Stimulated activated CD8-positive, alpha-beta memory T cell treated with anti-CD3 and anti-CD28 coated beads, Interleukin-2, amount 100 ng/mL, for 48 hours (primary cell): ENCODE results near the gene SAPCD2.
A peak's percentile ranks its signal among the peaks of the same experiment; 100 is the strongest.

Experiments
- DNase-seq, 2 donors: peaks; one replicate each; pipeline ENCODE4 v3.0.0-alpha.2; 2020; ENCODE audit warnings: low read depth in 2 of 2

The SAPCD2 gene

GRCh38 chr9:137031904-137032640 lies 38.3 kb downstream of the SAPCD2 start, which contains the start of gene FUT7:
TSS of gene FUT7 (minus strand) at chr9:137032088. CDS start at chr9:137031991, 97 bp downstream.
- DNase-seq, result peak in 1 of 2 donors; percentile 35

- peak; percentile 40 to 44 for DNase-seq
These were observed 39.5 kb downstream of the SAPCD2 start for GRCh38 chr9:137030538-137031527.

GRCh38 chr9:137030006-137030405 lies 40.4 kb downstream of the SAPCD2 start:
- no peak for DNase-seq

- DNase-seq, result peak; percentile 71 to 79
These were observed 41.1 kb downstream of the SAPCD2 start for GRCh38 chr9:137029058-137029936.

GRCh38 chr9:137028263-137029057 lies 41.9 kb downstream of the SAPCD2 start:
- DNase-seq, result peak; percentile 52 to 57

GRCh38 chr9:137027369-137028262 lies 42.7 kb downstream of the SAPCD2 start, which contains the start of gene ABCA2:
TSS of gene ABCA2 (minus strand) at chr9:137028237. CDS start at chr9:137028140, 97 bp downstream.
- no peak for DNase-seq

GRCh38 chr9:137026828-137027227 lies 43.5 kb downstream of the SAPCD2 start:
- no peak for DNase-seq

GRCh38 chr9:137026384-137026783 lies 44.0 kb downstream of the SAPCD2 start:
- no peak for DNase-seq

- no peak for DNase-seq
These were observed 44.8 kb downstream of the SAPCD2 start for GRCh38 chr9:137025517-137025966.

GRCh38 chr9:137023583-137023991 lies 46.8 kb downstream of the SAPCD2 start:
- no peak for DNase-seq

- DNase-seq, result no peak
These were observed 47.2 kb downstream of the SAPCD2 start for GRCh38 chr9:137023157-137023556.

- DNase-seq, result no peak
These were observed 47.7 kb downstream of the SAPCD2 start for GRCh38 chr9:137022662-137023008.

GRCh38 chr9:137021979-137022661 lies 48.2 kb downstream of the SAPCD2 start:
- peak; percentile 68 to 84 for DNase-seq

- no peak for DNase-seq
These were observed 48.8 kb downstream of the SAPCD2 start for GRCh38 chr9:137021568-137021978.

- DNase-seq, result no peak
These were observed 49.4 kb downstream of the SAPCD2 start for GRCh38 chr9:137020771-137021567.

- DNase-seq, result no peak
These were observed 50.3 kb downstream of the SAPCD2 start for GRCh38 chr9:137019891-137020683.
